B cell (primary cell): ENCODE data around the gene TCN2.

Experiments
- CTCF ChIP-seq: fragments of 200-600 bp; IDR thresholded peaks from one replicate; pipeline ENCODE4 v1.8.0; 2022; ENCODE audit warnings: antibody characterized with exemption, mild to moderate bottlenecking
- EZH2 ChIP-seq: IDR thresholded peaks from 2 replicates; pipeline ENCODE4 v1.6.1; 2012; ENCODE audit warnings: borderline replicate concordance, low read depth, mild to moderate bottlenecking, moderate library complexity, low read length; ENCODE audit not compliant: insufficient read depth, poor library complexity, severe bottlenecking

- TF ChIP-seq EZH2, result no peak
- no peak for TF ChIP-seq CTCF
These were observed 20.6 kb upstream of the TCN2 start for GRCh38 chr22:30586414-30586813.
